ENCODE data around the gene DIAPH3. TPM values are rescaled to one million over a fixed set of nuclear protein-coding genes. Genes with fewer than 3 reads are reported as not detected.

The DIAPH3 gene
- total RNA-seq, 4 donors from 2014 or later, result 0.10 to 0.67 TPM; not detected in 2

- H3K36me3 ChIP-seq, result no peaks in the 10 kb centered on the region
- intact Hi-C loops (cut with DNase I), result no loop called here
- H3K4me3 ChIP-seq (replicated peaks in 1 of 3), result no peak overlapping the region
- WGBS, 2 donors, result 48 to 55% methylated on average over 1 of the region's 1 CpG
- H3K27me3 ChIP-seq, result no peaks in the 10 kb centered on the region
- no peak for DNase-seq
- TF ChIP-seq CTCF (IDR thresholded peaks at IDR 0.05), result no peak
- TF ChIP-seq POLR2A (IDR thresholded peaks at IDR 0.05), result no peak
- H3K4me1 ChIP-seq, result no peaks in the 10 kb centered on the region
- H3K9me3 ChIP-seq, result no peaks in the 10 kb centered on the region
- H3K27ac ChIP-seq, result no peak overlapping the region
Observed at GRCh38 chr13:59931621-59932020, 232.1 kb downstream of the DIAPH3 start.

GRCh38 chr13:59924256-59924655 lies 239.5 kb downstream of the DIAPH3 start:
- WGBS, 2 donors, result 97 to 99% methylated on average over 1 of the region's 1 CpG
- no peak for DNase-seq
- intact Hi-C loops (cut with DNase I), result no loop called here
- no peak for TF ChIP-seq CTCF (IDR thresholded peaks at IDR 0.05)
- no peak for TF ChIP-seq POLR2A (IDR thresholded peaks at IDR 0.05)
- H3K4me3 ChIP-seq (replicated peaks in 1 of 3), result no peak overlapping the region
- no peaks in the 10 kb centered on the region for H3K9me3 ChIP-seq
- no peaks in the 10 kb centered on the region for H3K4me1 ChIP-seq
- no peaks in the 10 kb centered on the region for H3K36me3 ChIP-seq
- no peak overlapping the region for H3K27ac ChIP-seq
- no peaks in the 10 kb centered on the region for H3K27me3 ChIP-seq

GRCh38 chr13:59915252-59915651 lies 248.5 kb downstream of the DIAPH3 start:
- no peak overlapping the region for H3K4me3 ChIP-seq (replicated peaks in 1 of 3)
- H3K27ac ChIP-seq, result no peak overlapping the region
- H3K4me1 ChIP-seq, result no peaks in the 10 kb centered on the region
- H3K9me3 ChIP-seq, result no peaks in the 10 kb centered on the region
- TF ChIP-seq POLR2A (IDR thresholded peaks at IDR 0.05) (no peak), CTCF (IDR thresholded peaks at IDR 0.05) (no peak)
- no peaks in the 10 kb centered on the region for H3K27me3 ChIP-seq
- no peak for DNase-seq
- intact Hi-C loops (cut with DNase I), result no loop called here
- WGBS, 2 donors, result 96% methylated on average over 3 of the region's 3 CpGs
- no peaks in the 10 kb centered on the region for H3K36me3 ChIP-seq

GRCh38 chr13:59914556-59914955 lies 249.2 kb downstream of the DIAPH3 start:
- H3K4me3 ChIP-seq (replicated peaks in 1 of 3), result no peak overlapping the region
- H3K36me3 ChIP-seq, result no peaks in the 10 kb centered on the region
- no peak overlapping the region for H3K27ac ChIP-seq
- H3K4me1 ChIP-seq, result no peaks in the 10 kb centered on the region
- no peaks in the 10 kb centered on the region for H3K27me3 ChIP-seq
- TF ChIP-seq CTCF (IDR thresholded peaks at IDR 0.05) (no peak), POLR2A (IDR thresholded peaks at IDR 0.05) (no peak)
- intact Hi-C loops (cut with DNase I), result no loop called here
- WGBS, 2 donors, result 88 to 92% methylated on average over 2 of the region's 2 CpGs
- no peak for DNase-seq
- no peaks in the 10 kb centered on the region for H3K9me3 ChIP-seq

GRCh38 chr13:59906413-59907049 lies 257.2 kb downstream of the DIAPH3 start:
- H3K27ac ChIP-seq, result no peak overlapping the region
- intact Hi-C loops (cut with DNase I), result loop anchor here (10.0 kb wide), 1 partner anchor 512 kb away; no protein-coding TSS in a partner anchor
- no peaks in the 10 kb centered on the region for H3K36me3 ChIP-seq
- no peak for DNase-seq
- no peaks in the 10 kb centered on the region for H3K4me1 ChIP-seq
- no peaks in the 10 kb centered on the region for H3K9me3 ChIP-seq
- no peak overlapping the region for H3K4me3 ChIP-seq (replicated peaks in 1 of 3)
- H3K27me3 ChIP-seq, result no peaks in the 10 kb centered on the region
- 57 to 62% methylated on average over 7 of the region's 7 CpGs for WGBS, 2 donors
- TF ChIP-seq POLR2A (IDR thresholded peaks at IDR 0.05) (no peak), CTCF (IDR thresholded peaks at IDR 0.05) (peak in 3 of 6 experiments; percentile 38 to 47 (median 44))
